ENCODE measurements around the gene D2HGDH.
A peak's percentile ranks its signal among the peaks of the same experiment; 100 is the strongest.

The D2HGDH gene

GRCh38 chr2:241724975-241725870 is 9.2 kb upstream of the D2HGDH start:
- Histone ChIP-seq H3K36me3 (ENCODE audit: low read depth) (peaks cover 11% of the 10 kb centered on the region; the same call in 1 of the 2 replicates), H3K27ac (ENCODE audit: poor library complexity, severe bottlenecking) (no peak overlapping the region), H3K9me3 (ENCODE audit: severe bottlenecking) (no peaks in the 10 kb centered on the region), H3K27me3 (ENCODE audit: insufficient read depth, poor library complexity, severe bottlenecking) (no peaks in the 10 kb centered on the region), H3K4me1 (ENCODE audit: insufficient read depth, poor library complexity, severe bottlenecking) (no peaks in the 10 kb centered on the region), H3K4me3 (ENCODE audit: severe bottlenecking) (no peak overlapping the region)
- no peak for TF ChIP-seq CTCF (IDR thresholded peaks at IDR 0.05; ENCODE audit: poor library complexity, severe bottlenecking)
- no peak for ATAC-seq (ENCODE audit: low read depth)
- DNase-seq (ENCODE audit: low spot score): peak; percentile 54

- no peaks in the 10 kb centered on the region for H3K27me3 ChIP-seq (ENCODE audit: insufficient read depth, poor library complexity, severe bottlenecking)
- TF ChIP-seq CTCF (IDR thresholded peaks at IDR 0.05; ENCODE audit: poor library complexity, severe bottlenecking): no peak
- DNase-seq (ENCODE audit: low spot score) (no peak), ATAC-seq (ENCODE audit: low read depth) (no peak)
- H3K4me3 ChIP-seq (ENCODE audit: severe bottlenecking): no peak overlapping the region
- H3K36me3 ChIP-seq (ENCODE audit: low read depth): peaks cover 9% of the 10 kb centered on the region; the same call in 1 of the 2 replicates
- no peak overlapping the region for H3K27ac ChIP-seq (ENCODE audit: poor library complexity, severe bottlenecking)
- no peaks in the 10 kb centered on the region for H3K9me3 ChIP-seq (ENCODE audit: severe bottlenecking)
- H3K4me1 ChIP-seq (ENCODE audit: insufficient read depth, poor library complexity, severe bottlenecking): no peaks in the 10 kb centered on the region
Measured at GRCh38 chr2:241726459-241726858, 8.0 kb upstream of the D2HGDH start.

GRCh38 chr2:241728000-241728399 is 6.4 kb upstream of the D2HGDH start:
- peaks cover 3% of the 10 kb centered on the region; the same call in 1 of the 2 replicates for H3K36me3 ChIP-seq (ENCODE audit: low read depth)
- H3K27ac ChIP-seq (ENCODE audit: poor library complexity, severe bottlenecking): no peak overlapping the region
- ATAC-seq (ENCODE audit: low read depth): no peak
- TF ChIP-seq CTCF (IDR thresholded peaks at IDR 0.05; ENCODE audit: poor library complexity, severe bottlenecking): no peak
- no peak overlapping the region for H3K4me3 ChIP-seq (ENCODE audit: severe bottlenecking)
- DNase-seq (ENCODE audit: low spot score): no peak
- H3K4me1 ChIP-seq (ENCODE audit: insufficient read depth, poor library complexity, severe bottlenecking): peaks cover 4% of the 10 kb centered on the region
- no peaks in the 10 kb centered on the region for H3K27me3 ChIP-seq (ENCODE audit: insufficient read depth, poor library complexity, severe bottlenecking)
- no peaks in the 10 kb centered on the region for H3K9me3 ChIP-seq (ENCODE audit: severe bottlenecking)

- Histone ChIP-seq H3K4me3 (ENCODE audit: severe bottlenecking) (no peak overlapping the region), H3K27ac (ENCODE audit: poor library complexity, severe bottlenecking) (no peak overlapping the region), H3K36me3 (ENCODE audit: low read depth) (no peaks in the 10 kb centered on the region), H3K4me1 (ENCODE audit: insufficient read depth, poor library complexity, severe bottlenecking) (peaks cover 10% of the 10 kb centered on the region), H3K9me3 (ENCODE audit: severe bottlenecking) (no peaks in the 10 kb centered on the region), H3K27me3 (ENCODE audit: insufficient read depth, poor library complexity, severe bottlenecking) (no peaks in the 10 kb centered on the region)
- ATAC-seq (ENCODE audit: low read depth) (no peak), DNase-seq (ENCODE audit: low spot score) (peak; percentile 61)
- no peak for TF ChIP-seq CTCF (IDR thresholded peaks at IDR 0.05; ENCODE audit: poor library complexity, severe bottlenecking)
Measured at GRCh38 chr2:241728627-241729026, 5.8 kb upstream of the D2HGDH start.

GRCh38 chr2:241729868-241730267 is 4.6 kb upstream of the D2HGDH start:
- no peak overlapping the region for H3K27ac ChIP-seq (ENCODE audit: poor library complexity, severe bottlenecking)
- no peak overlapping the region for H3K4me3 ChIP-seq (ENCODE audit: severe bottlenecking)
- no peaks in the 10 kb centered on the region for H3K36me3 ChIP-seq (ENCODE audit: low read depth)
- no peak for TF ChIP-seq CTCF (IDR thresholded peaks at IDR 0.05; ENCODE audit: poor library complexity, severe bottlenecking)
- H3K9me3 ChIP-seq (ENCODE audit: severe bottlenecking): no peaks in the 10 kb centered on the region
- no peak for DNase-seq (ENCODE audit: low spot score)
- H3K27me3 ChIP-seq (ENCODE audit: insufficient read depth, poor library complexity, severe bottlenecking): no peaks in the 10 kb centered on the region
- ATAC-seq (ENCODE audit: low read depth): no peak
- H3K4me1 ChIP-seq (ENCODE audit: insufficient read depth, poor library complexity, severe bottlenecking): peaks cover 10% of the 10 kb centered on the region

Data from RWPE2 (cell line).